RWPE2 (cell line): ENCODE measurements around the gene USP24.
"Not testable (repeated sequence)": the region's sequence is repeated elsewhere in the genome, so short reads cannot be mapped to it uniquely, and the experiment has no call there.

Source experiments
- ATAC-seq: fragments of 200-7000 bp; cut with Tn5 transposase; 3 replicates; pipeline ENCODE4 v1.9.1; 2021; ENCODE audit warnings: low read depth
- DNase-seq: peaks from one replicate; pipeline ENCODE4 v3.0.0-alpha.2; 2020; ENCODE audit warnings: low spot score
- H3K27ac ChIP-seq: fragments of 450-650 bp; 2 replicates; pipeline ENCODE4 v1.5.1; 2017; ENCODE audit warnings: mild to moderate bottlenecking; ENCODE audit not compliant: poor library complexity, severe bottlenecking
- H3K27me3 ChIP-seq: fragments of 250-450 bp; sonication (Bioruptor Pico); 2 replicates; pipeline ENCODE4 v1.5.1; 2021; ENCODE audit warnings: mild to moderate bottlenecking, moderate library complexity; ENCODE audit not compliant: insufficient read depth, poor library complexity, severe bottlenecking
- H3K36me3 ChIP-seq: fragments of 250-450 bp; sonication (Bioruptor Pico); 2 replicates; pipeline ENCODE4 v1.5.1; 2020; ENCODE audit warnings: low read depth, mild to moderate bottlenecking, moderate library complexity
- H3K4me1 ChIP-seq: fragments of 250-450 bp; sonication (Bioruptor Pico); 2 replicates; pipeline ENCODE4 v1.5.1; 2021; ENCODE audit warnings: mild to moderate bottlenecking, moderate library complexity; ENCODE audit not compliant: insufficient read depth, poor library complexity, severe bottlenecking
- H3K4me3 ChIP-seq: fragments of 250-450 bp; sonication (Bioruptor Pico); 2 replicates; pipeline ENCODE4 v1.5.1; 2021; ENCODE audit warnings: mild to moderate bottlenecking, moderate library complexity; ENCODE audit not compliant: severe bottlenecking
- H3K9me3 ChIP-seq: fragments of 250-450 bp; sonication (Bioruptor Pico); 2 replicates; pipeline ENCODE4 v1.5.1; 2021; ENCODE audit warnings: mild to moderate bottlenecking, moderate library complexity; ENCODE audit not compliant: severe bottlenecking
- TF ChIP-seq, protein P1 (sequence below): fragments of 450-650 bp; IDR thresholded peaks from one replicate; pipeline ENCODE4 v1.5.1; 2017; ENCODE audit warnings: mild to moderate bottlenecking, moderate library complexity; ENCODE audit not compliant: poor library complexity, severe bottlenecking

The USP24 gene

DNA sequence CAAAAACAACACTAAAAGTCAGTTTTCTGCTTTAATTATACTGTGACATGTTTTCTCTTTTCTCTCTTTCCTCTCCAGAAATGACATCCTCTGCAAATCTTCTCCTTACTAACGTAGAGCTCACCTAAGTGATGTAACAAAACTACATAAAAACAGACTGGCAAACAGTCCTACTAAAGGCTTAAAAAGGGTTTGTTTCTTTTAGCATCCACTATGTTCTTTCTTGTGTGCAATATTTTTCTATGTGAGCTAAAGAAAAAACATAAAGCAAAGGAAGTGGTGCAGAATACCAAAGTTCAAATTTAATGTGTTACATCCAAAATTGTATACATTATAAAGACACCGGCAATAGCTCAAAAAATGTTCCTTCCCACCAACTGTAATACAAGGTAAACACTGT is 14.5 kb downstream of the USP24 start:
- DNase-seq (no peak), ATAC-seq (no peak)
- H3K4me1 ChIP-seq: peaks cover 17% of the 10 kb centered on the region
- H3K9me3 ChIP-seq: no peaks in the 10 kb centered on the region
- TF ChIP-seq, protein P1, sequence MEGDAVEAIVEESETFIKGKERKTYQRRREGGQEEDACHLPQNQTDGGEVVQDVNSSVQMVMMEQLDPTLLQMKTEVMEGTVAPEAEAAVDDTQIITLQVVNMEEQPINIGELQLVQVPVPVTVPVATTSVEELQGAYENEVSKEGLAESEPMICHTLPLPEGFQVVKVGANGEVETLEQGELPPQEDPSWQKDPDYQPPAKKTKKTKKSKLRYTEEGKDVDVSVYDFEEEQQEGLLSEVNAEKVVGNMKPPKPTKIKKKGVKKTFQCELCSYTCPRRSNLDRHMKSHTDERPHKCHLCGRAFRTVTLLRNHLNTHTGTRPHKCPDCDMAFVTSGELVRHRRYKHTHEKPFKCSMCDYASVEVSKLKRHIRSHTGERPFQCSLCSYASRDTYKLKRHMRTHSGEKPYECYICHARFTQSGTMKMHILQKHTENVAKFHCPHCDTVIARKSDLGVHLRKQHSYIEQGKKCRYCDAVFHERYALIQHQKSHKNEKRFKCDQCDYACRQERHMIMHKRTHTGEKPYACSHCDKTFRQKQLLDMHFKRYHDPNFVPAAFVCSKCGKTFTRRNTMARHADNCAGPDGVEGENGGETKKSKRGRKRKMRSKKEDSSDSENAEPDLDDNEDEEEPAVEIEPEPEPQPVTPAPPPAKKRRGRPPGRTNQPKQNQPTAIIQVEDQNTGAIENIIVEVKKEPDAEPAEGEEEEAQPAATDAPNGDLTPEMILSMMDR: no peak
- no peak overlapping the region for H3K27ac ChIP-seq
- H3K4me3 ChIP-seq: no peak overlapping the region
- H3K27me3 ChIP-seq: no peaks in the 10 kb centered on the region
- H3K36me3 ChIP-seq: peaks cover 26% of the 10 kb centered on the region

GRCh38 chr1:55199735-55200134 is 15.4 kb downstream of the USP24 start:
- H3K4me3 ChIP-seq, DNase-seq, H3K4me1 ChIP-seq, H3K9me3 ChIP-seq, H3K27me3 ChIP-seq, ATAC-seq, H3K27ac ChIP-seq: not testable (repeated sequence)
- H3K36me3 ChIP-seq: peaks cover 26% of the 10 kb centered on the region

GRCh38 chr1:55198044-55198443 is 17.1 kb downstream of the USP24 start:
- H3K27ac ChIP-seq: no peak overlapping the region
- H3K4me1 ChIP-seq: no peaks in the 10 kb centered on the region
- H3K36me3 ChIP-seq: peaks cover 20% of the 10 kb centered on the region

GRCh38 chr1:55197099-55197498 is 18.1 kb downstream of the USP24 start:
- DNase-seq: no peak
- H3K27ac ChIP-seq: no peak overlapping the region
- no peaks in the 10 kb centered on the region for H3K4me1 ChIP-seq
- TF ChIP-seq, protein P1: no peak
- no peak for ATAC-seq
- H3K9me3 ChIP-seq: no peaks in the 10 kb centered on the region
- no peaks in the 10 kb centered on the region for H3K27me3 ChIP-seq
- H3K36me3 ChIP-seq: peaks cover 20% of the 10 kb centered on the region
- no peak overlapping the region for H3K4me3 ChIP-seq

More at GRCh38 chr1:55198044-55198443, 17.1 kb downstream of the USP24 start:
- H3K4me3 ChIP-seq: no peak overlapping the region
- TF ChIP-seq, protein P1: no peak
- no peaks in the 10 kb centered on the region for H3K27me3 ChIP-seq
- no peak for DNase-seq
- H3K9me3 ChIP-seq: no peaks in the 10 kb centered on the region
- no peak for ATAC-seq

GRCh38 chr1:55196433-55197035 is 18.6 kb downstream of the USP24 start:
- Histone ChIP-seq H3K27me3 (no peaks in the 10 kb centered on the region), H3K36me3 (peaks cover 20% of the 10 kb centered on the region), H3K4me3 (no peak overlapping the region), H3K4me1 (no peaks in the 10 kb centered on the region), H3K27ac (no peak overlapping the region), H3K9me3 (no peaks in the 10 kb centered on the region)
- no peak for ATAC-seq
- DNase-seq: no peak
- TF ChIP-seq, protein P1: no peak
